ENCODE measurements around the gene NID1. TPM values are rescaled to one million over a fixed set of nuclear protein-coding genes. Genes with fewer than 3 reads are reported as not detected.

The NID1 gene
- total and polyA plus RNA-seq, 2 experiments from 2014 or later = 77.7 to 82.0 TPM

GRCh38 chr1:236066054-236066453, 1.2 kb upstream of the NID1 start:
- Histone ChIP-seq H3K9me2 (ENCODE audit: insufficient read depth) (no peaks in the 10 kb centered on the region), H3K9me3 (ENCODE audit: low read depth) (no peaks in the 10 kb centered on the region), H3K36me3 (ENCODE audit: low read depth) (no peaks in the 10 kb centered on the region), H3K4me2 (ENCODE audit: unreplicated experiment) (no peak overlapping the region), H3K27me3 (replicated peaks; ENCODE audit: insufficient read depth) (no peaks in the 10 kb centered on the region), H3K4me1 (ENCODE audit: insufficient read depth) (peaks cover 5% of the 10 kb centered on the region; the same call in 1 of the 2 replicates), H3F3A (ENCODE audit: insufficient read depth) (peaks cover 16% of the 10 kb centered on the region; the same call in 1 of the 2 replicates), H3K9ac (no peak overlapping the region), H2AFZ (no peak overlapping the region), H3K79me2 (ENCODE audit: insufficient read depth) (peaks cover 22% of the 10 kb centered on the region), H4K20me1 (ENCODE audit: insufficient read depth) (no peaks in the 10 kb centered on the region), H3K27ac (no peak overlapping the region), H3K4me3 (no peak overlapping the region)
- in situ Hi-C loops (cut with MboI) = no loop called here
- no peak for TF ChIP-seq EZH2 (IDR thresholded peaks at IDR 0.05; ENCODE audit: insufficient read depth, poor library complexity, severe bottlenecking)
- TF ChIP-seq EZH2phosphoT487 (IDR thresholded peaks at IDR 0.05; ENCODE audit: insufficient read depth, low read depth) = no peak
- DNase-seq = no peak
- 80 to 83% methylated on average over 6 of the region's 6 CpGs for WGBS, 2 experiments (ENCODE audit: low coverage in 1 of 2, low lambda C conversion rate in 2 of 2, missing lambda C conversion rate in 2 of 2)

DNA sequence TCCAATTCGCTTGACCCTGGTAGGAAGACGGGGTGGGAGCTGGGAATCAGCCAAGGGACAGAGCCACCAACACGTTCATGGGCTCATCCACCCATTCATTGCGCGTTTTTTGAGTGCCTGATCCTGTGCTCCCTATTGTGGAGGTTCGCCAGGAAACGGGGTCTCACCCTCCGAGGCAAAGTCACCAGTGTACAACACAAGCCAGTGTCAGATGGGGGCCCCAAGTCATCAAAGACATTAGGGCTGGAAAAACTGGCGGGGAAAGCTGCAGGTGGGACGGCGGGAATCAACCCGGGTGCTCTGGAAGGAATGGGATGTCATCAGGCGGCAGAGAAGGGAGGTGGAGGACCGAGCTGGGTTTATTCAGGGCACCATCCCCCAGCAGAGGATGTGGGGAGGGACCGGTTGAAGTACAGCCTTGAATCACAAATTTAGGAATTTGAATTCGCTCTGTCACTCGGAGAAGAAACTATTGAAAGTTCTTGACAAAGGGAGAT, 667 bp upstream of the NID1 start:
- TF ChIP-seq EZH2phosphoT487 (IDR thresholded peaks at IDR 0.05; ENCODE audit: insufficient read depth, low read depth) = no peak
- TF ChIP-seq EZH2 (IDR thresholded peaks at IDR 0.05; ENCODE audit: insufficient read depth, poor library complexity, severe bottlenecking) = no peak
- WGBS, 2 experiments (ENCODE audit: low coverage in 1 of 2, low lambda C conversion rate in 2 of 2, missing lambda C conversion rate in 2 of 2) = 20 to 24% methylated on average over 17 of the region's 17 CpGs
- Histone ChIP-seq H3K27ac (no peak overlapping the region), H4K20me1 (ENCODE audit: insufficient read depth) (no peaks in the 10 kb centered on the region), H3K36me3 (ENCODE audit: low read depth) (no peaks in the 10 kb centered on the region), H3K9ac (peak overlapping the region; percentile 75), H3K9me3 (ENCODE audit: low read depth) (no peaks in the 10 kb centered on the region), H3K4me3 (peak overlapping the region; percentile 77), H3K79me2 (ENCODE audit: insufficient read depth) (peaks cover 27% of the 10 kb centered on the region), H2AFZ (peak overlapping the region; percentile 90), H3F3A (ENCODE audit: insufficient read depth) (peaks cover 16% of the 10 kb centered on the region; the same call in 1 of the 2 replicates), H3K9me2 (ENCODE audit: insufficient read depth) (no peaks in the 10 kb centered on the region), H3K27me3 (replicated peaks; ENCODE audit: insufficient read depth) (no peaks in the 10 kb centered on the region), H3K4me2 (ENCODE audit: unreplicated experiment) (peak overlapping the region; percentile 82), H3K4me1 (ENCODE audit: insufficient read depth) (peaks cover 5% of the 10 kb centered on the region; the same call in 1 of the 2 replicates)
- in situ Hi-C loops (cut with MboI) = no loop called here
- peak; percentile 14 for DNase-seq

DNA sequence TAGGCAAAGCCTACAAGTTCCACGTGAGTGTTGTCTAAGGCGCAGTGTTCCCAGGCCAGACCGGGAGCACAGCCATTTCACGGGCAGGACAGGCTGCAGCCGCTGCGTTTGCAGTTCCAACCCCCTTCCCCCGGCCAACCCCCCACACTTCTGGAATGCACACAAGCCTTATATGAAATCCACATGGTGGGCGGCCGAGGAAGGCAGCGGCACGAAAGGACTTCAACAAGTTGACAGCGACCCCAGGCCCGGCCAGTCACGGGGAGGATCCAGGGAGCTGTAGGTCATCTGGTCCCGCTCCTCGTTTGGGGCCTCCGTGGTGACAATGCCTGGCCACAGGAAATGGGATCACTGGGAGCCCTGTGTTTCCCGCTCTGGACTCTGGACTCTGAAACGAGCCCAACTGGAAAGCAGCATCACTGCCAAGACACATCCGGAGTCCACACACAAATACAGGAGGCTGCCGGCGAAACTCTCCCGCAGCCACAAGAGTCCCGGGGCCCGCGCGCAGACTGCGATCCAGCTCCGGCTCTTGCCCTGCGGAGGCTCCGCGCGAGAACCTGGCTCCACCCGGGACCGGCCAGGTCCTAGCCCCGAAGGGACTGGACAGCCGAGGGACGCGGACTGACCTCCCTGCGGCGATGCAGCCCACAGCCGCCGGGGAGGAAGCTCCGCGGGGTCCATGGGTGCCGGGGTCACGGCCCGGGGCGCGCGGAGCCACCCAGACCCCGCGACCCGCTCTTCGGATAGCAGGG, 794 bp downstream of the NID1 start:
- peaks cover 5% of the 10 kb centered on the region; the same call in 1 of the 2 replicates for H3K4me1 ChIP-seq (ENCODE audit: insufficient read depth)
- 1 to 3% methylated on average over 34 to 52 of the region's 55 CpGs for WGBS, 2 experiments (ENCODE audit: low coverage in 1 of 2, low lambda C conversion rate in 2 of 2, missing lambda C conversion rate in 2 of 2)

DNA sequence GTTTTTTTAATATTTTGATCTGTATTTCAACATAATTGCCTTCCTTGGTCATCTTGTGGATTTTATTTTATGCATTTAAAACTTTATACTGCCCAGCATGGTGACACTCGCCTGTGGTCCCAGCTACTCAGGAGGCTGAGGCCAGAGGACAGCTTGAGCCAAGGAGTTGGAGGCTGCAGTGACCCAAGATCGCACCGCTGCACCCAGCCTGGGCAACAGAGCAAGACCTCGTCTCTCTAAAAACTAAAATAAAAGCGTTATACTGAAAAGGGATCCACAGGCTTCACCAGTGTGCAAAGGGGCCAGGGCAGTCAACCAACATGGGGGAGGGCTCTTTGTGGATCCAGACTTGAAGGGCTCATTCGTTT, 1.4 kb downstream of the NID1 start:
- Histone ChIP-seq H3K27me3 (replicated peaks; ENCODE audit: insufficient read depth) (no peaks in the 10 kb centered on the region), H3K27ac (peak overlapping the region; percentile 53), H3K36me3 (ENCODE audit: low read depth) (no peaks in the 10 kb centered on the region), H3K9me2 (ENCODE audit: insufficient read depth) (no peaks in the 10 kb centered on the region), H3F3A (ENCODE audit: insufficient read depth) (peaks cover 22% of the 10 kb centered on the region; the same call in 1 of the 2 replicates), H3K4me2 (ENCODE audit: unreplicated experiment) (peak overlapping the region; percentile 82), H3K79me2 (ENCODE audit: insufficient read depth) (peaks cover 47% of the 10 kb centered on the region), H3K4me1 (ENCODE audit: insufficient read depth) (peaks cover 7% of the 10 kb centered on the region), H4K20me1 (ENCODE audit: insufficient read depth) (no peaks in the 10 kb centered on the region), H3K9me3 (ENCODE audit: low read depth) (no peaks in the 10 kb centered on the region), H3K9ac (peak overlapping the region; percentile 75), H2AFZ (peak overlapping the region; percentile 90), H3K4me3 (peak overlapping the region; percentile 77)
- no peak for TF ChIP-seq EZH2 (IDR thresholded peaks at IDR 0.05; ENCODE audit: insufficient read depth, poor library complexity, severe bottlenecking)
- no peak for TF ChIP-seq EZH2phosphoT487 (IDR thresholded peaks at IDR 0.05; ENCODE audit: insufficient read depth, low read depth)
- WGBS, 2 experiments (ENCODE audit: low coverage in 1 of 2, low lambda C conversion rate in 2 of 2, missing lambda C conversion rate in 2 of 2) = 39 to 41% methylated on average over 6 of the region's 6 CpGs
- DNase-seq = no peak
- in situ Hi-C loops (cut with MboI) = no loop called here

More for the DNA sequence above, 794 bp downstream of the NID1 start:
- Histone ChIP-seq H3K9me3 (ENCODE audit: low read depth) (no peaks in the 10 kb centered on the region), H3K27ac (peak overlapping the region; percentile 53), H3K4me2 (ENCODE audit: unreplicated experiment) (peak overlapping the region; percentile 82), H3K9me2 (ENCODE audit: insufficient read depth) (no peaks in the 10 kb centered on the region), H3K9ac (peak overlapping the region; percentile 75), H3K36me3 (ENCODE audit: low read depth) (no peaks in the 10 kb centered on the region), H3K4me3 (peak overlapping the region; percentile 77), H2AFZ (peak overlapping the region; percentile 90), H3F3A (ENCODE audit: insufficient read depth) (peaks cover 16% of the 10 kb centered on the region; the same call in 1 of the 2 replicates), H4K20me1 (ENCODE audit: insufficient read depth) (no peaks in the 10 kb centered on the region), H3K27me3 (replicated peaks; ENCODE audit: insufficient read depth) (no peaks in the 10 kb centered on the region), H3K79me2 (ENCODE audit: insufficient read depth) (peaks cover 42% of the 10 kb centered on the region)
- TF ChIP-seq EZH2 (IDR thresholded peaks at IDR 0.05; ENCODE audit: insufficient read depth, poor library complexity, severe bottlenecking) = no peak
- in situ Hi-C loops (cut with MboI) = no loop called here
- DNase-seq = peak; percentile 80
